ENCODE results near the gene TMUB2. TPM values are rescaled to one million over a fixed set of nuclear protein-coding genes. Genes with fewer than 3 reads are reported as not detected.

Gene TMUB2
- polyA plus RNA-seq, 1 experiment: 64.0 TPM

DNA sequence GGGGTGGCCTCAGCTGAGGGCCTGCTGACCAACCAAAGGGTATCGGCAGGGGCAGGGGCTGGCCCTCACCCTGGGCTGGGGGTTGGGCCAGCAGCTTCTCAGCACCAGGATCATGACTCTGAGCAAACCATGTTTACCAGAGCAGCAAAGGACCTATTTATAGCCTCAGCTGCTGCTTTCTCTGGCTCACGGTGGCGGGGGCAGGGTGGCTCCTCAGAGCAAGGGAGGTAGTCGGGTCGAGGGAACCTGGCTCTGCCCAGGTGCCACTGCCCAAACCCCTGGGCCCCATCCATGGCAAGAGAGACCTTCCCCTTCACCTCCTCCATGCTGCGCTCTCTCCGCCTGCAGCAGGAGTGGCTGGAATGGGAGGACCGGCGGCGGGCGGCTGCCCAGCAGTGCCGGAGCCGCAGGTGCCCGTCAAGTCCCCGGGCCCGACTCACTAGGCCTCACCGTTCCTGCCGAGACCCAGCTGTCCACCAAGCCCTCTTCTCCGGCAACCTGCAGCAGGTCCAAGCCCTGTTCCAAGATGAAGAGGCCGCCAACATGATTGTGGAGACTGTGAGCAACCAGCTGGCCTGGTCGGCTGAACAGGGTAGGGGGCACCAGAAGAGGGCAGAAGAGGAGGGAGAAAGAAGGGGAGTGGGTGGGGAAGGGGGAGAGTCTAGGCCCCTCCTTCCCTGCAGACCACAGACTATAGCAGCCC lies 16.1 kb upstream of the TMUB2 start, which contains the start of gene ASB16:
TSS of gene ASB16 (plus strand) at position 206 of the 703 bp plus-strand sequence. CDS start at position 292, 86 bp downstream.
- TF ChIP-seq, protein P1, sequence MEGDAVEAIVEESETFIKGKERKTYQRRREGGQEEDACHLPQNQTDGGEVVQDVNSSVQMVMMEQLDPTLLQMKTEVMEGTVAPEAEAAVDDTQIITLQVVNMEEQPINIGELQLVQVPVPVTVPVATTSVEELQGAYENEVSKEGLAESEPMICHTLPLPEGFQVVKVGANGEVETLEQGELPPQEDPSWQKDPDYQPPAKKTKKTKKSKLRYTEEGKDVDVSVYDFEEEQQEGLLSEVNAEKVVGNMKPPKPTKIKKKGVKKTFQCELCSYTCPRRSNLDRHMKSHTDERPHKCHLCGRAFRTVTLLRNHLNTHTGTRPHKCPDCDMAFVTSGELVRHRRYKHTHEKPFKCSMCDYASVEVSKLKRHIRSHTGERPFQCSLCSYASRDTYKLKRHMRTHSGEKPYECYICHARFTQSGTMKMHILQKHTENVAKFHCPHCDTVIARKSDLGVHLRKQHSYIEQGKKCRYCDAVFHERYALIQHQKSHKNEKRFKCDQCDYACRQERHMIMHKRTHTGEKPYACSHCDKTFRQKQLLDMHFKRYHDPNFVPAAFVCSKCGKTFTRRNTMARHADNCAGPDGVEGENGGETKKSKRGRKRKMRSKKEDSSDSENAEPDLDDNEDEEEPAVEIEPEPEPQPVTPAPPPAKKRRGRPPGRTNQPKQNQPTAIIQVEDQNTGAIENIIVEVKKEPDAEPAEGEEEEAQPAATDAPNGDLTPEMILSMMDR (IDR thresholded peaks at IDR 0.05; ENCODE audit: insufficient read depth, low read depth, low read length): no peak
- no peak for DNase-seq (ENCODE audit: low read depth)
- CTCF ChIA-PET: interaction anchor here (0.5 to 3.1 kb wide), 8 partner anchors 10 to 227 kb away, joined by 3 to 28 read pairs (median 3); partner anchors contain the start of gene FAM171A2
- Histone ChIP-seq H3K36me3 (ENCODE audit: control insufficient read depth, insufficient read depth, low read length) (no peaks in the 10 kb centered on the region; the same call in 1 of the 2 replicates), H3K27me3 (ENCODE audit: control insufficient read depth, insufficient read depth, low read length) (no peaks in the 10 kb centered on the region), H3K4me3 (ENCODE audit: low read depth, low read length) (no peak within 1 kb of the TSS)
- POLR2A ChIA-PET: interaction anchor here (0.6 kb wide), 2 partner anchors 16 kb away, joined by 4 to 16 read pairs; partner anchors contain the start of gene TMUB2

DNA sequence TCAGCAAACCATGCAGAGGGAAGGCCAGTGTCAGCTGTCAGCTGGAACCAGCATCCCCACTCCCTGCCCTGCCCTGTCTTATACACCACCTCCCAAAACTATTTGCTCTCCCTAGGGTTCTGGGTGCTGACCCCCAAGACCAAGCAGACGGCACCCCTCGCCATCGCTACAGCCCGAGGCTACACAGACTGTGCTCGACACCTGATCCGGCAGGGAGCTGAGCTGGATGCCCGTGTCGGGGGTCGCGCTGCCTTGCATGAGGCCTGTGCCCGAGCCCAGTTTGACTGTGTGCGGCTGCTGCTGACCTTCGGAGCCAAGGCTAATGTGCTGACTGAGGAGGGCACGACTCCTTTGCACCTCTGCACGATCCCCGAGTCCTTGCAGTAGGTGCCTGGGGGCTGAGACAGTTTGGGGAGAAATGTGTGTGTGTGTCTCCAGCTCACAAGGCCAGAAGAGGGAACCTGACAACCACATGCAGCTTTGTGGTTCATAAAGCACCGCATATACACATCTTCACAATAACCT lies 14.8 kb upstream of the TMUB2 start:
- Histone ChIP-seq H3K4me3 (ENCODE audit: low read depth, low read length) (no peak overlapping the region), H3K27me3 (ENCODE audit: control insufficient read depth, insufficient read depth, low read length) (no peaks in the 10 kb centered on the region), H3K36me3 (ENCODE audit: control insufficient read depth, insufficient read depth, low read length) (peaks cover 2% of the 10 kb centered on the region)
- no peak for DNase-seq (ENCODE audit: low read depth)
- CTCF ChIA-PET: interaction anchor here (0.5 to 1.0 kb wide), 3 partner anchors 13 to 228 kb away, joined by 3 to 4 read pairs (median 3); no protein-coding TSS in a partner anchor
- POLR2A ChIA-PET: interaction anchor here (0.7 kb wide), 1 partner anchor 34 kb away, joined by 5 read pairs; no protein-coding TSS in a partner anchor
- TF ChIP-seq, protein P1 (IDR thresholded peaks at IDR 0.05; ENCODE audit: insufficient read depth, low read depth, low read length): no peak

DNA sequence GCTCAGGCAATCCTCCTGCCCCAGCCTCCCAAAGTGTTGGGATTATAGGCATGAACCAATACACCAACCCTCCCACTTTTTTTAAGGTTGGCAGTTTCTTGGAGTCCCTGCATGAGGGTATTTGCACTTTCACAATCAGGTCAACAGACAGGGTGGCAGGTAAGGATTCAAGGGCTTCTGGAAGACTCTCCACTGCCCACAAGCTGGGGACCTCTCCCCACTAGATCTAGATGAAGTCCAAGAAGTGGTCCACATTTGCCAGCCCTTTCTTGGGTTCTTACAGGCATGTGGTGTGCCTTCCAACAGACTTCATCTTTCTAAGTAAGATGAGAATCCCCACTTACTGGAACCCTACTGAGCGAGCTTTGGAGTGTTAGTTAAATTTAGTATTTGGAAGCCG lies 12.3 kb upstream of the TMUB2 start:
- CTCF ChIA-PET: no interaction called here
- TF ChIP-seq, protein P1 (IDR thresholded peaks at IDR 0.05; ENCODE audit: insufficient read depth, low read depth, low read length): no peak
- Histone ChIP-seq H3K36me3 (ENCODE audit: control insufficient read depth, insufficient read depth, low read length) (peaks cover 7% of the 10 kb centered on the region), H3K27me3 (ENCODE audit: control insufficient read depth, insufficient read depth, low read length) (no peaks in the 10 kb centered on the region), H3K4me3 (ENCODE audit: low read depth, low read length) (no peak overlapping the region)
- no peak for DNase-seq (ENCODE audit: low read depth)
- POLR2A ChIA-PET: no interaction called here

DNA sequence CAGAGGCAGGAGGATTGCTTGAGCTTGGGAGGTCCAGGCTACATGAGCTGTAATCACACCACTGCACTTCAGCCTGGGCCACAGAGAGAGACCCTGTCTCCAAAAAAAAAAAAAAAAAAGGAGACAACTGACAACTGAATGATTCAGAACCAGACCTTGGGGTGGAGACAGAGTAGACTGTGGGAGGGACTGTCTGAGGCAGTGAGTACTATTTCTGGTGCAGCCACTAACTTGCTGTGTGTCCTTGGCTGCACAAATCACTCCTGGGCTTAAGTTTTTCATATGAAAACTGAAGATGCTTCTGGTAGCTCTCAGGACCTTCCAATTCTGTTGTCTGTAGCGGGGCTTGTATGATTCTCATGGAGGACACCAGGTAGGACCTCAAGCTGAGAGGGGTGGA lies 10.5 kb upstream of the TMUB2 start:
- POLR2A ChIA-PET: no interaction called here
- CTCF ChIA-PET: interaction anchor here (0.7 kb wide), 1 partner anchor 199 kb away, joined by 3 read pairs; no protein-coding TSS in a partner anchor
- DNase-seq (ENCODE audit: low read depth): no peak
- TF ChIP-seq, protein P1 (IDR thresholded peaks at IDR 0.05; ENCODE audit: insufficient read depth, low read depth, low read length): no peak
- Histone ChIP-seq H3K27me3 (ENCODE audit: control insufficient read depth, insufficient read depth, low read length) (no peaks in the 10 kb centered on the region), H3K36me3 (ENCODE audit: control insufficient read depth, insufficient read depth, low read length) (peaks cover 7% of the 10 kb centered on the region), H3K4me3 (ENCODE audit: low read depth, low read length) (no peak overlapping the region)

Measured in BJ (cell line).